BE2C (cell line): ENCODE measurements around the gene KPNA4.
"Not testable (repeated sequence)": the region's sequence is repeated elsewhere in the genome, so short reads cannot be mapped to it uniquely, and the experiment has no call there.

Experiments used
- DNase-seq: peaks from one replicate; pipeline ENCODE4 v3.0.0-alpha.2; 2020
- H3K27me3 ChIP-seq: fragments of 250-450 bp; sonication (Bioruptor Pico); 2 replicates; pipeline ENCODE4 v1.5.1; 2020; ENCODE audit warnings: mild to moderate bottlenecking
- H3K36me3 ChIP-seq: fragments of 250-450 bp; sonication (Bioruptor Pico); 2 replicates; pipeline ENCODE4 v1.5.1; 2020; ENCODE audit warnings: mild to moderate bottlenecking
- H3K4me1 ChIP-seq: fragments of 250-450 bp; sonication (Bioruptor Pico); 2 replicates; pipeline ENCODE4 v1.5.1; 2020
- H3K4me3 ChIP-seq: 2 replicates; pipeline ENCODE4 v1.5.1; 2011; ENCODE audit warnings: low read depth, low read length
- H3K9me3 ChIP-seq: fragments of 250-450 bp; sonication (Bioruptor Pico); 2 replicates; pipeline ENCODE4 v1.5.1; 2020
- TF ChIP-seq, protein P1 (sequence below): IDR thresholded peaks from 2 replicates; pipeline ENCODE4 v1.5.1; 2012; ENCODE audit warnings: mild to moderate bottlenecking, low read depth, low read length

The KPNA4 gene

DNA sequence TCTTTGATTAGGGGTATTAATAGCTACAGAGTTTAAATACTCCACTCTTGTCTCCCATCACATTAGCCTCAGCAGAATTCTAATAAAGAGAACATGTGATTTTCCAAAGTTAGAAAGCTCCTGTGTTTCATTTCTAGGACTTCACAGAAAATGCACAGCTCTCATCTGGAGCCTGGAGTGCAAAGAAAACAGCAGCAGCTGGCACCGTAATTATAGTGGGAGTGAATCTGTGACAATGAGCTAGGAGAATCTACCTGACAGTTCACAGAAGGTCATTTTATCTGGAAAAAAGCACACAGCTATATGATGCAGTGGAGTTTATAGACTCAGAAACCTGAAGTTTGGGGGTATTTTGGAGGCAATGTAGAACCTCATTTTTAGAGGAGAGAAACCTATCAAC lies 110.4 kb downstream of the KPNA4 start:
- Histone ChIP-seq H3K4me3 (no peak overlapping the region), H3K27me3 (no peaks in the 10 kb centered on the region), H3K9me3 (peaks cover 3% of the 10 kb centered on the region; the same call in 1 of the 2 replicates), H3K36me3 (no peaks in the 10 kb centered on the region), H3K4me1 (no peaks in the 10 kb centered on the region)
- no peak for DNase-seq
- TF ChIP-seq, protein P1, sequence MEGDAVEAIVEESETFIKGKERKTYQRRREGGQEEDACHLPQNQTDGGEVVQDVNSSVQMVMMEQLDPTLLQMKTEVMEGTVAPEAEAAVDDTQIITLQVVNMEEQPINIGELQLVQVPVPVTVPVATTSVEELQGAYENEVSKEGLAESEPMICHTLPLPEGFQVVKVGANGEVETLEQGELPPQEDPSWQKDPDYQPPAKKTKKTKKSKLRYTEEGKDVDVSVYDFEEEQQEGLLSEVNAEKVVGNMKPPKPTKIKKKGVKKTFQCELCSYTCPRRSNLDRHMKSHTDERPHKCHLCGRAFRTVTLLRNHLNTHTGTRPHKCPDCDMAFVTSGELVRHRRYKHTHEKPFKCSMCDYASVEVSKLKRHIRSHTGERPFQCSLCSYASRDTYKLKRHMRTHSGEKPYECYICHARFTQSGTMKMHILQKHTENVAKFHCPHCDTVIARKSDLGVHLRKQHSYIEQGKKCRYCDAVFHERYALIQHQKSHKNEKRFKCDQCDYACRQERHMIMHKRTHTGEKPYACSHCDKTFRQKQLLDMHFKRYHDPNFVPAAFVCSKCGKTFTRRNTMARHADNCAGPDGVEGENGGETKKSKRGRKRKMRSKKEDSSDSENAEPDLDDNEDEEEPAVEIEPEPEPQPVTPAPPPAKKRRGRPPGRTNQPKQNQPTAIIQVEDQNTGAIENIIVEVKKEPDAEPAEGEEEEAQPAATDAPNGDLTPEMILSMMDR = no peak

DNA sequence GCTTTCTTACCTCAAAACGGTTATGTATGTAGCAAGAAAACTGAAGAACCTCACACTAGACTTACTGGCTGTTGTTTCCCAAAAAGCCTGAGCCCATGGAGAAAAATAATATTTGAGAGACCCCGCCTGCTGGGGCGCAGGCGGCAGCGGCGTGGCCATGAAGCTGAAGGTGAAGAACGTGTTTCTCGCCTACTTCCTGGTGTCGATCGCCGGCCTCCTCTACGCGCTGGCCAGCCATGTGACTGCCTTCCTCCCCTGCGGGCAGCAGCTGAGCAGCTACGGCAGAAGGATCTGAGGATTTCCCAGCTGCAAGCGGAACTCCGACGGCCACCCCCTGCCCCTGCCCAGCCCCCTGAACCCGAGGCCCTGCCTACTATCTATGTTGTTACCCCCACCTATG lies 113.1 kb downstream of the KPNA4 start:
- H3K4me1 ChIP-seq, H3K4me3 ChIP-seq, H3K27me3 ChIP-seq, H3K9me3 ChIP-seq, DNase-seq, H3K36me3 ChIP-seq: not testable (repeated sequence)

DNA sequence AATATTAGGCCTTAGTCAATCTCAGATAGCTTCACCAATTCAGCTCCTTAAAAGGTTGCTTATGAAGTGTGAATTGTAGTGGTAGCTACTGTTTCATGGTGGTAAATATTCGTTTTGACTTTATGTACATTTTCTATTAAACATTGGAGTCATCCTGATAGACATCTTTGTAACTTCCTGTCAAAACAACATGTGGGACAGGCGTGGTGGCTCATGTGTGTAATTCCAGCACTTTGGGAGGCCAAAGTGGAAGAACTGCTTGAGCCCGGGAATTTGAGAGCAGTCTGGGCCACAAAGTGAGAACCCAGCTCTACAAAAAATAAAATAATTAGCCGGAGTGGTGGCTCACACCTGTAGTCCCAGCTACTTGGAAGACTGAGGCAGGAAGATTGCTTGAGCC lies 113.8 kb downstream of the KPNA4 start:
- DNase-seq = no peak
- Histone ChIP-seq H3K9me3 (peaks cover 5% of the 10 kb centered on the region; the same call in 1 of the 2 replicates), H3K4me3 (no peak overlapping the region), H3K4me1 (no peaks in the 10 kb centered on the region; the same call in 1 of the 2 replicates), H3K36me3 (0 out of 2 replicates have a peak, but pooled peaks cover 5% of the 10 kb centered on the region), H3K27me3 (no peaks in the 10 kb centered on the region)
- TF ChIP-seq, protein P1 = no peak

DNA sequence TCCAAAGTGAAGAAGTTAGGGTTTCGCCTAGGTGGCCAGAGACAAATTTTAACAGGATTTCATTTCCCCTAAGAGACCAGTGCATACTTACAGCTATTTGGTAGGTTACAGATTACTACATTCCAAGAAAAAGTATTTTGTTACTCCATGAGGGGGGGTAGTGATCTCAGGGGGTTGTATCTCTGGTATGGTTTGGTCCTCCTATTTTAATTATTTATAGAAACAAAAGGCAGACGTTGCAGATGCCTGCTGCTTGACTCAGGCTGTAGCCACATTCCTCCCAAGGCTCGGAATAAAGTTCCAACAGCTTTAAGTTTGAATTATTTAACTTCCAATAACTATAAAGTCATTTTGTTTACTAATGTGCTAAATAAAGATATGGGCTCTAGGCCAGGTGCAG lies 114.5 kb downstream of the KPNA4 start:
- no peak overlapping the region for H3K4me3 ChIP-seq
- H3K36me3 ChIP-seq = 0 out of 2 replicates have a peak, but pooled peaks cover 6% of the 10 kb centered on the region
- TF ChIP-seq, protein P1 = no peak
- H3K4me1 ChIP-seq = no peaks in the 10 kb centered on the region; the same call in 1 of the 2 replicates
- H3K27me3 ChIP-seq = no peaks in the 10 kb centered on the region
- H3K9me3 ChIP-seq = peaks cover 5% of the 10 kb centered on the region; the same call in 1 of the 2 replicates
- no peak for DNase-seq

DNA sequence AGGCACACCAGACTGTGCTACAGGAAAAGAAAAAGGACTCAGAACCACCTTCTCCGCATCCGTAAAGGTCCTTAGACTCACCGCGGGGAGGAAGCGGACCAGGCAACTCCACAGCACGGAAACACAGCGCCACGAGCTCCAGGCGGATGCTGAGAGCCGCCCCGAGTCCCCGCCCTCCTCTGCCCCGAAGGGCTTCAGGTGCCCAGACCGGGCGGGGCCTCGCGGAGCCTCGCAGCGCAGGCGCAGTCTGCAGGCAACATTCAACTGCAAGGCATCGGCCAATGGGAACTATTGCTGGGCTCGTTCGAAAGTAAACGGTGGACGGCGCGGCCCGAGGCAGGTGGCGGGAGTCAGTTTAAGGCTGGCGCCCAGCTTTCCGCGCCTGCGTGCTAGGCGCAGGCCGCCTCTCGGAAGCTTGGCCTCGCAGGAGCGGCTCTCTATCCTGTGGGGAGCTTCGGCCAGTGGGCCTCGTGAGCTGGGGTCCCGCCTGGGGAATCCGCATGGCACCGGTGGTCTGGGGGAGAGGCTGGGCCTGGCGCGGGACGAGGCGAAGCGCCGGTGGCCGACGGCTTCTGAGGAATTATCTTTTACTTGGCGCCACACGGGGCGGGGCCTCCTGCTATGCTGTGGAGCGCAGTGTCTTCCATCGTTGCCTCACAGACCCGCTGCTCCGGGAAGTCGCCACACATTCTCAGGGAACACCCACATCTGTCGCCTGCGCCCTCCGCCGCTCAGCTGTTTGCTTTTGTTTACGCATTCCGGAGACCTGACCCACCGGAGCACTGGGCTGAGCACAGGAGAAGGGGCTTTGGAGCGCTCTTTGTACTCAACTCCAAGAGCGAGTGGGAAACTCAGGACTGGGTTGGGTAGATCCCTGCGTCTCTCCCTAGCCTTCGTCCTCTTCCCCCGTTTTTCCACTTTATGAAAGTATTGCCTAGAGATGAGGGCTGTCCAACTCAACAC lies 115.5 kb downstream of the KPNA4 start, which contains the start of gene TRIM59:
Gene TRIM59 (minus strand): TSS at position 151 of the 963 bp plus-strand sequence. CDS start 10,603 bp downstream, outside the sequence.
- H3K36me3 ChIP-seq = 0 out of 2 replicates have a peak, but pooled peaks cover 9% of the 10 kb centered on the region
- DNase-seq = peak; percentile 98
- no peaks in the 10 kb centered on the region for H3K27me3 ChIP-seq
- no peaks in the 10 kb centered on the region; the same call in 1 of the 2 replicates for H3K4me1 ChIP-seq
- TF ChIP-seq, protein P1 = no peak; the same call in 1 of the 2 replicates
- H3K4me3 ChIP-seq = peak within 1 kb of the TSS; percentile 80
- H3K9me3 ChIP-seq = peaks cover 5% of the 10 kb centered on the region; the same call in 1 of the 2 replicates

DNA sequence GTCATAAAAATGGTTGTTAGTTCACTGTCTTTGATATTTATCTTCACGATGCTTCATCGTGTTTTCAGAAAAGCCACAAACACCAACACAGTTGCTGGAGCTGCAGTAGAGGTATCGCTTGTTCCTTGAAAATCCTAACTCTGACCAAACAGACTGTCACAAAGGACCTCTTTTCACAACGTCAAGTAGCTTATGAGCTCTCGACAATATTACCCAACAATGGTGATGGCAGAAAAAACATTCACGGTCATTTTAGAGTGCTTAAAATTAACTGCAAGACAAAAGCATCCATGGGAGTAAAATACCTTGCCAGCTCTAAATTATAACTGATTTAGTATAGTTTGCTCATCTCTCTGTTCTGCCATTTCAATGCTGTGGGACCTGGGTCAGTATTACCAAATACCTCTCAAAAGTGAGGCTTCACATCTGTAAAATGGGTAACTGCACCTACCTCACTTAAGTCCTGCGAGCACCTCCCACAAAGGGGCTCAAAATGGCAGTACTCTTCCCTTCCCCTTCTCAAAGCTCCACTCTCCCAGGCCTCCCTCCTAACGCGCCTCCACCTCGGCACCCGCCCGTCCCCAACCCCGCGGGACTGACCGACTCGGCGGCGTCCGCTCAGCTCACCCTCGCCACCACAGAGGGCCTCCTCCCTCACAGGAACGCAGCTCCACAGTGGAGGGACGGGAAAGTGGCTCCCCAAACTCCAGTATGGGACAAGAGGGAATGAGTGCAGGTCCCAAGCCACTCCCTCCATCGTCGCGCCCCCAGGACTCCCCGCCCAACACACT lies 116.3 kb downstream of the KPNA4 start:
- Histone ChIP-seq H3K36me3 (peaks cover 14% of the 10 kb centered on the region), H3K27me3 (no peaks in the 10 kb centered on the region), H3K4me1 (peaks cover 3% of the 10 kb centered on the region; the same call in 1 of the 2 replicates), H3K9me3 (peaks cover 5% of the 10 kb centered on the region; the same call in 1 of the 2 replicates), H3K4me3 (peak overlapping the region; percentile 80)
- TF ChIP-seq, protein P1 = no peak
- DNase-seq = no peak
